Adrenal gland (tissue), 12 donors: ENCODE data around the gene GYS2. TPM values are rescaled to one million over a fixed set of nuclear protein-coding genes. Genes with fewer than 3 reads are reported as not detected.

Source experiments
- DNase-seq, 7 donors: peaks; one replicate each; pipeline ENCODE4 v3.0.0-alpha.2; 2019 to 2020
- H3K27ac ChIP-seq, 5 donors: fragments of 200-600 bp; sonication (generic) in 4 of 5; 1 replicate in 3 of 5; 2 replicates in 2 of 5; pipeline versions ENCODE4 v1.5.1 to v1.8.0; 2016 to 2020; ENCODE audit warnings: mild to moderate bottlenecking in 1 of 5
- H3K27me3 ChIP-seq: fragments of 200-600 bp; 2 replicates; pipeline ENCODE4 v1.8.0; 2021
- H3K36me3 ChIP-seq, 2 donors: fragments of 200-600 bp; replicated peaks in 1 of 2; 1 replicate in 1 of 2; 2 replicates in 1 of 2; pipeline versions ENCODE4 v1.5.1 to v1.8.0; 2018 to 2022
- H3K4me1 ChIP-seq, 2 donors: fragments of 200-600 bp; replicated peaks in 1 of 2; 1 replicate in 1 of 2; 2 replicates in 1 of 2; pipeline versions ENCODE4 v1.5.1 to v1.8.0; 2018 to 2021
- H3K4me3 ChIP-seq, 4 donors: fragments of 200-600 bp; sonication (generic) in 3 of 4; one replicate each; pipeline ENCODE4 v1.5.1; 2016 to 2018
- H3K9me3 ChIP-seq, 3 donors: fragments of 200-600 bp; sonication (generic) in 1 of 3; replicated peaks in 1 of 3; 1 replicate in 2 of 3; 2 replicates in 1 of 3; pipeline versions ENCODE4 v1.5.1 to v1.8.0; 2016 to 2021
- CTCF ChIP-seq, 6 experiments: fragments of 450-650 bp in 4 of 6; fragments of 200-600 bp in 2 of 6; sonication (generic) in 1 of 6; IDR thresholded peaks; 1 replicate in 5 of 6; 2 replicates in 1 of 6; pipeline versions ENCODE4 v1.5.1 to v1.8.0; 2016 to 2021; ENCODE audit warnings: antibody characterized with exemption in 6 of 6, mild to moderate bottlenecking in 2 of 6, moderate library complexity in 1 of 6
- POLR2A ChIP-seq, 2 donors: fragments of 450-650 bp; IDR thresholded peaks; one replicate each; pipeline ENCODE4 v1.6.1; 2017; ENCODE audit warnings: antibody characterized with exemption in 2 of 2, mild to moderate bottlenecking in 2 of 2, moderate library complexity in 1 of 2
- WGBS, 4 donors: extraction: QIAGEN DNeasy Blood & Tissue Kit in 2 of 4; methylation state at CpG; one replicate each; pipeline versions ENCODE4 v1.1.5 to v1.1.7; 2013 to 2017; 5-methylcytosine and 5-hydroxymethylcytosine counted together
- intact Hi-C, 2 donors: fragments of 100-400 bp; cut with DNase I; formaldehyde crosslinking; loops; one replicate each; pipeline versions ENCODE4 v1.14.1 to v1.15.0; 2022 to 2023
- polyA plus RNA-seq, 3 donors: library from polyadenylated mRNA; stranded (reverse); fragments of 200-250 nt in 2 of 3; fragments of 350-450 nt in 1 of 3; fragmentation: Illumina TruSeq in 1 of 3; extraction: RNeasy Lipid Tissue Mini Kit (QIAGEN cat#74804) in 1 of 3; gene quantifications; one replicate each; pipeline ENCODE4 v1.2.3, GENCODE V29; 2013 to 2014
- total RNA-seq, 9 donors: library from RNA; depleted of rRNA in 4 of 9; stranded (reverse); fragments of >200 nt in 4 of 9; fragments of 120-200 nt in 1 of 9; fragmentation: NEBNext Ultra II Directional in 1 of 9; extraction: Animal tissue kit (Norgen Biotek cat#: 25700) in 1 of 9; gene quantifications; one replicate each; pipeline versions ENCODE4 v1.1.0 to v1.2.4, GENCODE V29; 2013 to 2023
- donor health status: healthy with polysubstance abuse.
- donor health status: Bipolar disorder and iron deficiency.
- donor health status: DM: yes; HTN: yes; CAD: no.
- donor health status: DM: no; HTN: no; CAD: no.
- donor health status: DM: no; HTN: no; CAD: no.
- donor health status: DM: yes; HTN: yes; CAD: no.

GYS2 gene
- total and polyA plus RNA-seq, 12 donors = 0.05 to 0.23 (median 0.07) TPM; not detected in 7

GRCh38 chr12:21606175-21606574 lies 1.5 kb upstream of the GYS2 start:
- Histone ChIP-seq H3K36me3 (no peaks in the 10 kb centered on the region), H3K4me1 (no peaks in the 10 kb centered on the region), H3K27ac (no peak overlapping the region), H3K4me3 (no peak overlapping the region), H3K9me3 (no peaks in the 10 kb centered on the region), H3K27me3 (no peaks in the 10 kb centered on the region)
- TF ChIP-seq CTCF (IDR thresholded peaks at IDR 0.05) (no peak), POLR2A (IDR thresholded peaks at IDR 0.05) (no peak)
- WGBS, 4 donors = 54 to 86% (median 78%) methylated on average over 1 of the region's 1 CpG
- DNase-seq = no peak
- intact Hi-C loops = no loop called here

DNA sequence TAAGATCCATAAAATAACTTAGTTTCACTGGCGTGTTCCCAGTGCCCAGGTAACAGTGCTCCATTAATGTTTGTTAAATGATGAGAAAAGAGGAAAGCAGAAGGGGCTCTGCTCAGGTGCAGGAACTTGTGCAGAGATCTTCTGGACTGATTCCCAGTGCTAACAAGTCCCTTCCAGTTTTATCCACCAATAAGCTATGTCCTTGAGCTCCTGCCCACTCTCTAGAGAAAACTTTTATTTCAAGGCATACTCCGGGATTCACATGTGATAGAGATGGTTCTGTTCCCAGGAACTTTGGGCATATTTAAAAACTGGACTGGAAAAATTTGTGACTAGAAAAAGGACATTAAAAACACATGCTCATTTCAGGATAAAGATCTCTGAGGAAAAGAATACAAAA lies 1.9 kb downstream of the GYS2 start:
- WGBS, 4 donors = 55 to 65% (median 60%) methylated on average over 2 of the region's 2 CpGs
- H3K27me3 ChIP-seq = no peaks in the 10 kb centered on the region
- intact Hi-C loops = loop anchor here in 1 of 2 donors (5.0 kb wide), 1 partner anchor 80 kb away; no protein-coding TSS in a partner anchor

GRCh38 chr12:21600196-21600595 lies 4.5 kb downstream of the GYS2 start:
- no peak for DNase-seq
- Histone ChIP-seq H3K9me3 (no peaks in the 10 kb centered on the region), H3K4me3 (no peak overlapping the region), H3K36me3 (no peaks in the 10 kb centered on the region), H3K27ac (no peak overlapping the region), H3K27me3 (no peaks in the 10 kb centered on the region), H3K4me1 (no peaks in the 10 kb centered on the region)
- 61 to 66% (median 64%) methylated on average over 5 of the region's 5 CpGs for WGBS, 4 donors
- intact Hi-C loops = loop anchor here in 1 of 2 donors (5.0 kb wide), 1 partner anchor 82 kb away; no protein-coding TSS in a partner anchor
- TF ChIP-seq CTCF (IDR thresholded peaks at IDR 0.05) = no peak
- no peak for TF ChIP-seq POLR2A (IDR thresholded peaks at IDR 0.05)

More for the DNA sequence above, 1.9 kb downstream of the GYS2 start:
- TF ChIP-seq CTCF (IDR thresholded peaks at IDR 0.05) (no peak), POLR2A (IDR thresholded peaks at IDR 0.05) (no peak)
- Histone ChIP-seq H3K9me3 (no peaks in the 10 kb centered on the region), H3K36me3 (no peaks in the 10 kb centered on the region), H3K27ac (no peak overlapping the region), H3K4me3 (no peak overlapping the region), H3K4me1 (no peaks in the 10 kb centered on the region)
- no peak for DNase-seq

DNA sequence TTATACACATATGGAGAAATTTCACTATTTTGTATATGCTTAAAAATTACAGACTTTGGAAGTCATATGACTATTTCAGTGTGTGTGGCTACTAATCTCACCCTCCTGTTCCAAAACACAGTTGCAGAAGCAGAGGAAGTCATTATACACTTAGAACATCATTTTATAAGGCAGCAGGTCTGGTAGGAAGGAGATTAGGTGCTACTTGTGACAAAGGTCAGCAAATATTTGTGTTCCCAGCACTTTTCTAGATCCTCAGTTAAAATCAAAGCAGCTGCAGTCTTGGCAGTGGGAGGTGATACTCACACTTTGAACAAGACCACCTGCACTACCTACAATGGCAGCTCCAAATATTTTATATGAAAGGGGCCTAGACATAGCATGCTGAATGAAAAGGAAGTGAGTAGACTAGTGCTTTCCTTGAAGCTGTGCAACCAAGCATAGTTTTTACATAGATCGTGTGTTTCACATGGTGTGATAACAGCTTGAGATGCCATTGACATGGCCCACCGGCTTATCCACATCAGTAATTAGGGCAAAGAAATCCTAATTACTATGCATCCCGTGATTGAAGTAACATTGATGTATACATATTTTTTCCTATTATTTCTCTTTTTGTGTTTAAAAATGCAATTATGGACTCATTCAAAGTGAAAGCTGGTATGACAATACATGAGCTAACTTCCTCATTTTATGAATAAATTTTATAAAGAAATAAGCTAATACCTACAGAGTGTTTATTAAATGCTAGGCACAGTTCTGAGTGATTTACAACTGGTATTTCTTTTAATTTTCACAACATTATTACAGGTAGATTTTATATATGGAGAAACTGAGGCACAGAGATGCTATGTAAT lies 5.3 kb downstream of the GYS2 start:
- intact Hi-C loops = no loop called here
- no peaks in the 10 kb centered on the region for H3K27me3 ChIP-seq
- H3K27ac ChIP-seq = no peak overlapping the region
- no peak for DNase-seq
- H3K9me3 ChIP-seq = no peaks in the 10 kb centered on the region
- TF ChIP-seq POLR2A (IDR thresholded peaks at IDR 0.05) = no peak
- TF ChIP-seq CTCF (IDR thresholded peaks at IDR 0.05) = no peak
- no peaks in the 10 kb centered on the region for H3K36me3 ChIP-seq
- H3K4me3 ChIP-seq = no peak overlapping the region
- 85 to 90% (median 87%) methylated on average over 3 of the region's 3 CpGs for WGBS, 4 donors
- H3K4me1 ChIP-seq = no peaks in the 10 kb centered on the region
